GM18858 (cell line): ENCODE results near the gene SF3B4.
"Not testable (repeated sequence)": the region's sequence is repeated elsewhere in the genome, so short reads cannot be mapped to it uniquely, and the experiment has no call there.

Experiments
- ATAC-seq: cut with Tn5 transposase; IDR thresholded peaks from one replicate; pipeline ENCODE4 v1.9.1; 2021; ENCODE audit not compliant: unreplicated experiment

The SF3B4 gene

GRCh38 chr1:149888999-149889289 is 38.7 kb downstream of the SF3B4 start:
- no peak for ATAC-seq

GRCh38 chr1:149888247-149888998 is 39.2 kb downstream of the SF3B4 start:
- no peak for ATAC-seq

- peak; percentile 35 for ATAC-seq
These were observed 40.0 kb downstream of the SF3B4 start for GRCh38 chr1:149887456-149888246.

- not testable (repeated sequence) for ATAC-seq
These were observed 40.5 kb downstream of the SF3B4 start for GRCh38 chr1:149887196-149887455.

GRCh38 chr1:149886396-149887195 is 41.0 kb downstream of the SF3B4 start:
- peak; percentile 49 for ATAC-seq

GRCh38 chr1:149886121-149886395 is 41.5 kb downstream of the SF3B4 start:
- ATAC-seq, result not testable (repeated sequence)

GRCh38 chr1:149885339-149886120 is 42.1 kb downstream of the SF3B4 start:
- no peak for ATAC-seq

- no peak for ATAC-seq
These were observed 42.9 kb downstream of the SF3B4 start for GRCh38 chr1:149884433-149885338.

GRCh38 chr1:149883598-149884247 is 43.9 kb downstream of the SF3B4 start:
- no peak for ATAC-seq

GRCh38 chr1:149881876-149882275 is 45.7 kb downstream of the SF3B4 start:
- no peak for ATAC-seq

GRCh38 chr1:149879556-149879955 is 48.0 kb downstream of the SF3B4 start:
- ATAC-seq, result no peak

GRCh38 chr1:149877211-149877946 is 50.2 kb downstream of the SF3B4 start:
- ATAC-seq, result no peak
